ENCODE measurements around the gene MRPS7.

DNA sequence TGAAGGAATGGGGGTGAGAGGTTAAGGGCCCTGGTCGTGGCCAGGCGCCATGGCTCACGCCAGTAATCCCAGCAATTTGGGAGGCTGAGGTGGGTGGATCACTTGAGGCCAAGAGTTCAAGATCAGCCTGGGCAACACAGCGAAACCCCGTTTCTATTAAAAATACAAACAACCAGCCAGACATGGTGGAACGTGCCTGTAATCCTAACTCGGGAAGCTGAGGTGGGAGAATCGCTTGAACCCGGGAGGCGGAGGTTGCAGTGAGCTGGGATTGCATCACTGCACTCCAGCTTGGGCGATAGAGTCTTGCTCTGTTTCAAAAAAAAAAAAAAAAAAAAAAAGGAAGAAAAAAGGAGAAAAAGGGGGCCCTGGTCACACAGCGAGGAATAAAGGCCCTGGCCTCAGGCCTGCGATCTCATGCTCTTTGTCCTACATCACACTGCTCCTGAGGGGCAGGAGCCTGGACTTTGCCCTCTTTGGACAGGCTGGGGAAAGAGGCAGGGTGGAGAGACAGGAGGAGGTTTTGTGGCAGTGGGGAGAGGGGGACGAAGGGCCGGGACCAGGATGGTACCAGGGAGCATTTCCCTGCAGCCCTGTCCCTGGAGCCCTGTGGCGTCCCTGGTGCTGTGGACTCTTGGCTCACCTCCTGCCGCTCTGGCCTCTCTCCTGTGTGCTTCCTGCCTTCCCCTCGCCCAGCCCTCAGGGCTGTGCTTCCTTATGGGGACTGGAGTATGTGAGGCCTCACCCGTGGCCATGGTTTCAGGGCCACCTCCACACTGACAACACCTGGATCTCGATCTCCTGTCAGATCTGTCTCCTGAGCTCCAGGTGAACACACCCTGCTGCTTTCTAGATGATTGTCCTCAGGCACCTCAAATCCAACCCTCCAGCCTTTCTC lies 47.3 kb downstream of the MRPS7 start:
- TF ChIP-seq CTCF (IDR thresholded peaks at IDR 0.05; ENCODE audit: poor library complexity, severe bottlenecking) = no peak
- no peak for TF ChIP-seq EZH2 (IDR thresholded peaks at IDR 0.05; ENCODE audit: borderline replicate concordance, insufficient read depth, low read length, poor library complexity, severe bottlenecking)
